ENCODE measurements around the gene DUT.

DNA sequence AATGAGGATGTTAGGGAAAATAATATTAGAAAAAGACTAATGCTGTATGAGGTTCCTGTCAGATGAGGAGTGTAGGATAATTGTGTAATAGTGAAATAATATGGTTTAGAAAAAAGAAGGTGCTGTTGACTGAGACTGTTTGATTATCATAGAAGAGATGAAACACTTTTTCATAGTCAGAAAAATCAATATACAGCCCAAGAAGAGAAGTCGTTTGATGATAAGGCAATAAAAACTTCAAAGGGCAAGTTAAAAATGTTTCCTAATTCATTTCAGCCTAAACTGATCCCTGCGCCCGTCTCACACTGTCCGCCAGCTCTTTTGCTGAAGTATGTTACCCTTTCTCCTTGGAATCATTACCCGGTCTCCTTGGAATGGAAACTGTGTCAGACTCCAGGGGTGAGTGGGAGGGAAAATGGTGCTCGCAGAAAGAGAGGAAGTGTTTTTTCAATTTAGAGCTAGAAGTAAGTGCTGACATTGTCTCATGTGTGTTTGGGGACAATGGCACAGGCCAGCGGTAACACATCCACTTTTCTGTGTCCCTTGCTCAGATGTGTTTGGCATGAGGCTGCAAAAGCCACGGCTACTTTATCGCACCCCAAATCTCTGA is 23.6 kb downstream of the DUT start:
- TF ChIP-seq, protein P1, sequence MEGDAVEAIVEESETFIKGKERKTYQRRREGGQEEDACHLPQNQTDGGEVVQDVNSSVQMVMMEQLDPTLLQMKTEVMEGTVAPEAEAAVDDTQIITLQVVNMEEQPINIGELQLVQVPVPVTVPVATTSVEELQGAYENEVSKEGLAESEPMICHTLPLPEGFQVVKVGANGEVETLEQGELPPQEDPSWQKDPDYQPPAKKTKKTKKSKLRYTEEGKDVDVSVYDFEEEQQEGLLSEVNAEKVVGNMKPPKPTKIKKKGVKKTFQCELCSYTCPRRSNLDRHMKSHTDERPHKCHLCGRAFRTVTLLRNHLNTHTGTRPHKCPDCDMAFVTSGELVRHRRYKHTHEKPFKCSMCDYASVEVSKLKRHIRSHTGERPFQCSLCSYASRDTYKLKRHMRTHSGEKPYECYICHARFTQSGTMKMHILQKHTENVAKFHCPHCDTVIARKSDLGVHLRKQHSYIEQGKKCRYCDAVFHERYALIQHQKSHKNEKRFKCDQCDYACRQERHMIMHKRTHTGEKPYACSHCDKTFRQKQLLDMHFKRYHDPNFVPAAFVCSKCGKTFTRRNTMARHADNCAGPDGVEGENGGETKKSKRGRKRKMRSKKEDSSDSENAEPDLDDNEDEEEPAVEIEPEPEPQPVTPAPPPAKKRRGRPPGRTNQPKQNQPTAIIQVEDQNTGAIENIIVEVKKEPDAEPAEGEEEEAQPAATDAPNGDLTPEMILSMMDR (IDR thresholded peaks at IDR 0.05; ENCODE audit: insufficient read depth, low read length): no peak
- TF ChIP-seq, protein P2, sequence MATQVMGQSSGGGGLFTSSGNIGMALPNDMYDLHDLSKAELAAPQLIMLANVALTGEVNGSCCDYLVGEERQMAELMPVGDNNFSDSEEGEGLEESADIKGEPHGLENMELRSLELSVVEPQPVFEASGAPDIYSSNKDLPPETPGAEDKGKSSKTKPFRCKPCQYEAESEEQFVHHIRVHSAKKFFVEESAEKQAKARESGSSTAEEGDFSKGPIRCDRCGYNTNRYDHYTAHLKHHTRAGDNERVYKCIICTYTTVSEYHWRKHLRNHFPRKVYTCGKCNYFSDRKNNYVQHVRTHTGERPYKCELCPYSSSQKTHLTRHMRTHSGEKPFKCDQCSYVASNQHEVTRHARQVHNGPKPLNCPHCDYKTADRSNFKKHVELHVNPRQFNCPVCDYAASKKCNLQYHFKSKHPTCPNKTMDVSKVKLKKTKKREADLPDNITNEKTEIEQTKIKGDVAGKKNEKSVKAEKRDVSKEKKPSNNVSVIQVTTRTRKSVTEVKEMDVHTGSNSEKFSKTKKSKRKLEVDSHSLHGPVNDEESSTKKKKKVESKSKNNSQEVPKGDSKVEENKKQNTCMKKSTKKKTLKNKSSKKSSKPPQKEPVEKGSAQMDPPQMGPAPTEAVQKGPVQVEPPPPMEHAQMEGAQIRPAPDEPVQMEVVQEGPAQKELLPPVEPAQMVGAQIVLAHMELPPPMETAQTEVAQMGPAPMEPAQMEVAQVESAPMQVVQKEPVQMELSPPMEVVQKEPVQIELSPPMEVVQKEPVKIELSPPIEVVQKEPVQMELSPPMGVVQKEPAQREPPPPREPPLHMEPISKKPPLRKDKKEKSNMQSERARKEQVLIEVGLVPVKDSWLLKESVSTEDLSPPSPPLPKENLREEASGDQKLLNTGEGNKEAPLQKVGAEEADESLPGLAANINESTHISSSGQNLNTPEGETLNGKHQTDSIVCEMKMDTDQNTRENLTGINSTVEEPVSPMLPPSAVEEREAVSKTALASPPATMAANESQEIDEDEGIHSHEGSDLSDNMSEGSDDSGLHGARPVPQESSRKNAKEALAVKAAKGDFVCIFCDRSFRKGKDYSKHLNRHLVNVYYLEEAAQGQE (IDR thresholded peaks at IDR 0.05; ENCODE audit: insufficient replicate concordance, low read depth): no peak
- no peak for TF ChIP-seq POLR2AphosphoS5 (IDR thresholded peaks at IDR 0.05; ENCODE audit: low read depth)
